VCaP (cell line): ENCODE data around the gene IL19.
"Not testable (repeated sequence)": the region's sequence is repeated elsewhere in the genome, so short reads cannot be mapped to it uniquely, and the experiment has no call there.

Source experiments
- H3K27ac ChIP-seq: fragments of 450-650 bp; 2 replicates; pipeline ENCODE4 v1.5.1; 2017
- TF ChIP-seq, protein P1 (sequence below): fragments of 450-650 bp; conservative IDR thresholded peaks from 2 replicates; pipeline ENCODE4 v1.5.1; 2017; ENCODE audit warnings: mild to moderate bottlenecking, moderate library complexity

The IL19 gene

DNA sequence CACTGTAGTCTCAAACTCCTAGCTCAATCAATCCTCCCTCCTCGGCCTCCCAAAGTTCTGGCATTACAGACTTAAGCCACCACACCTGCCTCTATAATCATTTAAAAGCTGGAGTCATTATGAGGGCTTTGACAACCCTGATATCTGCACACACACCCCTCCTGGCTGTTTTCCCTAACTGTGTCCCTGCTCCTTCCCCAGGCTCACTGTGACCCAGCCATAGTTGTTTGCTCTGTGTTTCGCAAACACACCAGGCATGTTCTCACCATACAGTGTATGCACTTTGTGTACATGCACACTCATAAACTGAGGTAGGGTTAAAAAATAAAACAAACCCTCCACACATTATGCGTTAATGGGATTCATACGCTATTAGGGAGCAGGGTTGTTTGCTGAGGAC is 73.1 kb downstream of the IL19 start:
- TF ChIP-seq, protein P1, sequence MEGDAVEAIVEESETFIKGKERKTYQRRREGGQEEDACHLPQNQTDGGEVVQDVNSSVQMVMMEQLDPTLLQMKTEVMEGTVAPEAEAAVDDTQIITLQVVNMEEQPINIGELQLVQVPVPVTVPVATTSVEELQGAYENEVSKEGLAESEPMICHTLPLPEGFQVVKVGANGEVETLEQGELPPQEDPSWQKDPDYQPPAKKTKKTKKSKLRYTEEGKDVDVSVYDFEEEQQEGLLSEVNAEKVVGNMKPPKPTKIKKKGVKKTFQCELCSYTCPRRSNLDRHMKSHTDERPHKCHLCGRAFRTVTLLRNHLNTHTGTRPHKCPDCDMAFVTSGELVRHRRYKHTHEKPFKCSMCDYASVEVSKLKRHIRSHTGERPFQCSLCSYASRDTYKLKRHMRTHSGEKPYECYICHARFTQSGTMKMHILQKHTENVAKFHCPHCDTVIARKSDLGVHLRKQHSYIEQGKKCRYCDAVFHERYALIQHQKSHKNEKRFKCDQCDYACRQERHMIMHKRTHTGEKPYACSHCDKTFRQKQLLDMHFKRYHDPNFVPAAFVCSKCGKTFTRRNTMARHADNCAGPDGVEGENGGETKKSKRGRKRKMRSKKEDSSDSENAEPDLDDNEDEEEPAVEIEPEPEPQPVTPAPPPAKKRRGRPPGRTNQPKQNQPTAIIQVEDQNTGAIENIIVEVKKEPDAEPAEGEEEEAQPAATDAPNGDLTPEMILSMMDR, result no peak
- peak overlapping the region; percentile 28 for H3K27ac ChIP-seq

- TF ChIP-seq, protein P1, result no peak
Observed at GRCh38 chr1:206846487-206846886, 75.9 kb downstream of the IL19 start.

GRCh38 chr1:206847337-206847834 is 76.8 kb downstream of the IL19 start:
- TF ChIP-seq, protein P1, result no peak
- no peak overlapping the region for H3K27ac ChIP-seq

More at GRCh38 chr1:206846487-206846886, 75.9 kb downstream of the IL19 start:
- no peak overlapping the region for H3K27ac ChIP-seq

DNA sequence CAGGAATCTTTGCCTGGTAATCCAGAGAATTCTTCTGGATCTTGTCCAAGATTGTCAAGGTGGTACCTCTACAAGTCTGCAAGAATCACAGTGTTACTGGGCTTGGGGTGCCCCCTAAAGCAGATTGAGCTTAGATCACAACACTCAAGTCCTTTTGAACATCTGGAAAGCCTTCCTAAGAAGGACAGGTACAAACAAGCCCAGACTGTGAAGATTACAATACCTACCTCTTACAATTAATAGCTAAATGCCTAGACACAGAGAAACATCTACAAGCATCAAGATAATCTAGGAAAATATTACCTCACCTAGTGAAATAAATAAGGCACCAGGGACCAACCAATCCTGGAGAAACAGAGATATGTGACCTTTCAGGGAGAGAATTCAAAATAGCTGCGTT is 77.4 kb downstream of the IL19 start:
- H3K27ac ChIP-seq, result no peak overlapping the region
- TF ChIP-seq, protein P1, result no peak

- TF ChIP-seq, protein P1, result no peak
Observed at GRCh38 chr1:206850401-206850800, 79.8 kb downstream of the IL19 start.

DNA sequence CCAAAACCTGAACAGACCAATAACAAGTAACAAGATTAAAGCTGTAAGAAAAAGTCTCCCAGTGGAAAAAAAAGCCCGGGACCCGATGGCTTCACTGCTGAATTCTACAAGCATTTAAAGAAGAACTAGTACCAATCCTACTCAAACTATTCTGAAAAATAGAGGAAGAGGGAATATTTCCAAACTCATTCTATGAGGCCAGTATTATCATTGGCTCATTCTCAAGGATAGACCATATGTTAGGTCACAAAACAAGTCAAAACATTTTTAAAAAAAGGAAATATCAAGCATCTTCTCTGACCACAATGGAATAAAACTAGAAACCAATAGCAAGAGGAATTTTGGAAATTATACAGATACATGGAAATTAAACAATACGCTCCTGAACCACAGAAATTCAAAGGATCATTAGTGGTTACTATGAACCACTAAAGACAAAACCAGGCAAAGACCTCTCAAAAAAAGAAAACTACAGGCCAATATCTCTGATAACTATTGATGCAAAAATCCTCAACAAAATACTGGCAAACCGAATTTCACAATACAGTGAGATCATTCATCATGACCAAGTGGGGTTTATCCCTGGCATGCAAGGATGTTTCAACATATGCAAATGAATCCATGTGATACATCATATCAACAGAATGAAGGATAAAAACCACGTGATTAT is 80.9 kb downstream of the IL19 start:
- H3K27ac ChIP-seq, result no peak overlapping the region
- TF ChIP-seq, protein P1, result no peak

More at GRCh38 chr1:206850401-206850800, 79.8 kb downstream of the IL19 start:
- no peak overlapping the region for H3K27ac ChIP-seq

- H3K27ac ChIP-seq, result not testable (repeated sequence)
Observed at GRCh38 chr1:206852662-206853061, 82.1 kb downstream of the IL19 start.

- not testable (repeated sequence) for H3K27ac ChIP-seq
Observed at GRCh38 chr1:206853696-206854095, 83.1 kb downstream of the IL19 start.
